Naive B cell (primary cell): Measurements from ENCODE around the gene SYNGR3. TPM values are rescaled to one million over a fixed set of nuclear protein-coding genes. Genes with fewer than 3 reads are reported as not detected.
A peak's percentile ranks its signal among the peaks of the same experiment; 100 is the strongest.

Experiments used
- ATAC-seq, 2 donors: fragments of 150-1000 bp; cut with Tn5 transposase; 2 replicates each; pipeline ENCODE4 v1.10.0; 2021; ENCODE audit warnings: low read depth in 2 of 2, mild to moderate bottlenecking in 2 of 2, moderate library complexity in 2 of 2
- DNase-seq: peaks from one replicate; pipeline ENCODE4 v3.0.0; 2022
- H3K27ac Mint-ChIP-seq, 6 donors: one replicate each; pipeline ENCODE4 v1.8.0; 2020 to 2022; ENCODE audit warnings: mild to moderate bottlenecking in 6 of 6, mixed read lengths in 6 of 6, moderate library complexity in 5 of 6, inconsistent platforms in 2 of 6
- H3K27me3 Mint-ChIP-seq, 3 donors: one replicate each; pipeline ENCODE4 v1.8.0; 2021 to 2022; ENCODE audit warnings: mixed read lengths in 3 of 3, mild to moderate bottlenecking in 1 of 3
- H3K36me3 Mint-ChIP-seq, 2 donors: one replicate each; pipeline ENCODE4 v1.8.0; 2020 to 2022; ENCODE audit warnings: mixed read lengths in 2 of 2, inconsistent platforms in 1 of 2, mild to moderate bottlenecking in 1 of 2
- H3K4me1 Mint-ChIP-seq, 3 donors: one replicate each; pipeline ENCODE4 v1.8.0; 2020 to 2022; ENCODE audit warnings: mixed read lengths in 3 of 3, inconsistent platforms in 1 of 3, mild to moderate bottlenecking in 1 of 3, moderate library complexity in 1 of 3
- H3K4me3 Mint-ChIP-seq, 8 donors: one replicate each; pipeline ENCODE4 v1.8.0; 2020 to 2022; ENCODE audit warnings: mild to moderate bottlenecking in 8 of 8, mixed read lengths in 8 of 8, moderate library complexity in 8 of 8, inconsistent platforms in 2 of 8
- H3K9me3 Mint-ChIP-seq, 7 donors: one replicate each; pipeline ENCODE4 v1.8.0; 2020 to 2022; ENCODE audit warnings: mixed read lengths in 7 of 7, mild to moderate bottlenecking in 5 of 7, inconsistent platforms in 2 of 7, moderate library complexity in 1 of 7
- polyA plus RNA-seq, 6 donors: library from polyadenylated mRNA; unstranded; fragments of 300-500 nt; fragmentation: Illumina TruSeq; gene quantifications; one replicate each; pipeline ENCODE4 v1.2.3, GENCODE V29; 2021; ENCODE audit warnings: low read depth in 6 of 6

SYNGR3 gene
- 1 to 10 TPM in 5 of 6 donors, not detected in 1; 1.5 to 4.1 (median 2.8) TPM for polyA plus RNA-seq

DNA sequence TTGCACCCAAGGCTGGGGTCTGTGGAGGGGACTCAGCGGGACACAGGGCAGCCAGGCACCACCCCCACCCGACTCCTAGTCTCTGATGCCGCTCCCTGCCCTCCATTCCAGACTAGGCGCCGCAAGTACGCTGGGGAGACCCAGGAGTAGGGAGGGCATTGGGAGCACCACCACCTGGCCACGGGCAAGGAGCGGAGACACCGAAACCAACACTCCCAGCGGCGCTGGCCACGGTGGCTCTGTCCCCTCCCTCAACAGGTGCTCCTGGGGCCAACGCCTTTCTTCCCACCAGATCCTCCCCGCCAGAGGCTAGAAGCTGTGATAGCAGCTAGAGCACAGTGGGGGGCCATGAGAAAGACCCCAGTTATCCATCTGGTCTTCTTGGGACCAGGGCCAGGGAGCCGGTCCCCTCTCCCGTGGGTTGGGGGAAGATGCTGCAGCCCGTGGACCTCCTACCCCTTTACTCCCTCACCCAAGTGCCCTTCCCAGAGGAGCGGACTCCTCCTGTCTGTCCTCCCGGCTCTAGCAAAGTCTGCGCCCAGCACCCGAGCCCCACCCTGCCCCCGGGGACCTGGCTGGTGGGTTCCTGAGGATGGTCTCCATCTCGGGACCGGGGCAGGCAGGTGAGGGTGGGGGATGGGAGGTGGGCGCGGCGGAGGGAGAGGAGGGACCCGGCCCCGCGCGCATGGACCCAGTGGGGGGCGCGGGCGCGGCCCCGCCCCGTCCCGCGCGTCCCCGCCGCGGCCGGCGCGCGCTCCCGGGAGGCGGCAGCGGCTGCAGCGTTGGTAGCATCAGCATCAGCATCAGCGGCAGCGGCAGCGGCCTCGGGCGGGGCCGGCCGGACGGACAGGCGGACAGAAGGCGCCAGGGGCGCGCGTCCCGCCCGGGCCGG lies at the start of gene SYNGR3:
Gene SYNGR3 (plus strand): TSS at position 762 of the 892 bp plus-strand sequence. CDS start 133 bp downstream, outside the sequence.
- Mint-ChIP-seq H3K4me3 (peak within 1 kb of the TSS; percentile 81 to 92 (median 85)), H3K9me3 (no peaks in the 10 kb centered on the region), H3K36me3 (no peaks in the 10 kb centered on the region), H3K27me3 (no peaks in the 10 kb centered on the region), H3K4me1 (peaks cover 33 to 42% (median 40%) of the 10 kb centered on the region in 3 donors), H3K27ac (peak within 1 kb of the TSS; percentile 24 to 98 (median 96))
- DNase-seq (no peak), ATAC-seq (no peak)

GRCh38 chr16:1940273-1941161 lies 49.3 kb upstream of the SYNGR3 start:
- no peak for DNase-seq
- H3K4me1 Mint-ChIP-seq = peaks cover 10 to 18% (median 15%) of the 10 kb centered on the region in 3 donors
- no peaks in the 10 kb centered on the region for H3K27me3 Mint-ChIP-seq
- no peaks in the 10 kb centered on the region for H3K9me3 Mint-ChIP-seq
- H3K36me3 Mint-ChIP-seq = no peaks in the 10 kb centered on the region
- ATAC-seq = no peak
- H3K4me3 Mint-ChIP-seq = peak overlapping the region in 3 of 8 donors; percentile 40 to 88 (median 59)
- no peak overlapping the region for H3K27ac Mint-ChIP-seq

- H3K9me3 Mint-ChIP-seq = no peaks in the 10 kb centered on the region
- no peaks in the 10 kb centered on the region for H3K27me3 Mint-ChIP-seq
- no peaks in the 10 kb centered on the region for H3K36me3 Mint-ChIP-seq
- DNase-seq (no peak), ATAC-seq (no peak)
- peaks cover 10 to 18% (median 15%) of the 10 kb centered on the region in 3 donors for H3K4me1 Mint-ChIP-seq
- H3K4me3 Mint-ChIP-seq = peak overlapping the region; percentile 83 to 92 (median 90)
- peak overlapping the region in 2 of 6 donors; percentile 30 to 34 for H3K27ac Mint-ChIP-seq
Measured at GRCh38 chr16:1941162-1942046, 48.4 kb upstream of the SYNGR3 start.

DNA sequence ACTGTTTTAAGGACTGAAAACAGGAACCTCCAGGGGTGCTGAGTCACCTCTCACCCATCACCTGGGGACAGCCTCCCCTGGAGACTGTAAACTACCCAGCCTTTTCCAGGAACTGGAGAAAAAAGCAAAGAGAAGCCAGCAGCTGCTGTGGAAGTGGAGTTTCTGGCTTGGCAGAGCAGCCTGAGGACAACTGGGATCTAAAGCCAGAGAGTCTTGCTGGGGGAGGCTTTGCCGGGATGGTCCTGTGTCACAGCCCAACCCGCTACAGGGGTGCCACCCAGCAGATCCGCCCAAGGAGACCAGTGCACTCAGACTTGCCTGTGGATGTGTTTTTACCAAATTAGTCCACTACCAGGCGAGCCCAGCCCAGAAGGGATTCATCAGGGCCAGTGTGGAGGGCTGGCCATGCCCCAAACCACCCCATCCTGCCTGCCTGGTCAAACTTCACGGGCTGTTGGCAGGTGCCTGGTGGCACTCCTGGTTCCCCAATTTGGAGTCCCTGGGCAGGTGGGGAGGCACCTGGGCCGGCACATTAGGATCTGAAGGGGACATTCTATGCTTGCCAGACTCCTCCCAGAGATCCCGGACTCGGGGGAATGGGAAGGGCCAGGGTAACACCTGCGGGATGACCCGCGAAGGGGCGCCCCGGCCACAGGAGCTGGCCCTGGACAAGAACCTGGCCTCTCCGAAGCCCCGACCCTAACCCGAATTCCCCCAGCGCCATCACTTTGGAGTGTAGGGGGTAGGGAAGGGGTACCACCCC lies 47.5 kb upstream of the SYNGR3 start:
- H3K27ac Mint-ChIP-seq = peak overlapping the region in 3 of 6 donors; percentile 42 to 77 (median 49)
- no peaks in the 10 kb centered on the region for H3K9me3 Mint-ChIP-seq
- DNase-seq (no peak), ATAC-seq (no peak)
- peaks cover 10 to 18% (median 15%) of the 10 kb centered on the region in 3 donors for H3K4me1 Mint-ChIP-seq
- H3K36me3 Mint-ChIP-seq = no peaks in the 10 kb centered on the region
- H3K27me3 Mint-ChIP-seq = no peaks in the 10 kb centered on the region
- peak overlapping the region; percentile 83 to 92 (median 90) for H3K4me3 Mint-ChIP-seq

GRCh38 chr16:1942810-1943726 lies 46.7 kb upstream of the SYNGR3 start, which contains the start of gene MSRB1:
TSS of gene MSRB1 (minus strand) at chr16:1943199. CDS start at chr16:1943156, 43 bp downstream.
- Mint-ChIP-seq H3K27ac (peak within 1 kb of the TSS; percentile 49 to 87 (median 72)), H3K4me3 (peak within 1 kb of the TSS; percentile 83 to 92 (median 90)), H3K36me3 (no peaks in the 10 kb centered on the region), H3K9me3 (no peaks in the 10 kb centered on the region), H3K4me1 (peaks cover 10 to 18% (median 15%) of the 10 kb centered on the region in 3 donors), H3K27me3 (no peaks in the 10 kb centered on the region)
- DNase-seq = peak; percentile 99
- peak; percentile 97 to 98 for ATAC-seq

- no peak for DNase-seq
- H3K27ac Mint-ChIP-seq = peak overlapping the region in 3 of 6 donors; percentile 75 to 92 (median 78)
- no peaks in the 10 kb centered on the region for H3K36me3 Mint-ChIP-seq
- no peak for ATAC-seq
- H3K4me1 Mint-ChIP-seq = peaks cover 10 to 18% (median 15%) of the 10 kb centered on the region in 3 donors
- no peaks in the 10 kb centered on the region for H3K9me3 Mint-ChIP-seq
- H3K27me3 Mint-ChIP-seq = no peaks in the 10 kb centered on the region
- peak overlapping the region in 7 of 8 donors; percentile 25 to 91 (median 82) for H3K4me3 Mint-ChIP-seq
Measured at GRCh38 chr16:1944612-1945199, 45.1 kb upstream of the SYNGR3 start.

DNA sequence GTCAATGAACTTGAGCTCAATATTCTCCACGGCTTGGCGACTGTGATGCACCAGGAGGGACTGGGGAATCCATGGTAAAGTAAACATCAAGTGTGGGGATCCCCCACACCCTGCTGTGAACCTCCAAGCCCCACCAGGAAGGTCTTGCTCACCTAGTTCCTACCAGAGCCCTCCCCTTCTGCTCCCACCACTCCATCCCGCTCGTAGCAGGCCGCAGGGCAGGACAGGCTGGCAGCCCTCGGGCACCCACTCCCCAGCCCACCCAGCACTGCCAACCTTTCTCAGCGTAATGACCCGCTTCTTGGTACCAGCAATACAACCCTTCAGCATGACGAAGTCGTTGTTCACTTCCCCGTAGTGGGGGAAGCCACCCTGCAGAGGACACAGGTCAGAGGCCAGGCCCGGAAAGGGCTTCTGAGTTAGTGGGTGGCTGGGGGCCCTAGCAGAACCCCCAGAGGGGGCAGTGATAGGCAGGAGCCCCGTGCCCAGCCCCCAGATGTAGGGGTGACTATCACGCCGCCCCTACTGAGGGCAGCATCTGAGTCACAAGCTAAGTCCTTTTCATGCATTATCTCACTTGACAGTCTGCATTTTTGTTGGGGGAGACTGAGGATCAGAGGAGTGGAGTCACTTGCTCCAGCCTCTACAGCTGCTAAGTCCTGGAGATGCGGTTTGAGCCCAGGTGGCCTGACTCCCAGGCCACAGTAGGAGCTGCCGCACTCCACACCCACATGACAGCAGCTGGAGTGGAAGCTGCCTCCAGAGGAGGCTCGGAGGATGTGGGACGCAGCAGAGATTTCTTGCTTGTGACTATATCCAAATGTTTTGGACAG lies 44.0 kb upstream of the SYNGR3 start:
- Mint-ChIP-seq H3K36me3 (no peaks in the 10 kb centered on the region), H3K4me1 (peaks cover 10 to 18% (median 15%) of the 10 kb centered on the region in 3 donors), H3K9me3 (no peaks in the 10 kb centered on the region), H3K4me3 (no peak overlapping the region), H3K27me3 (peaks cover 0 to 5% (median 0%) of the 10 kb centered on the region in 3 donors), H3K27ac (peak overlapping the region in 1 of 6 donors; percentile 35)
- DNase-seq (no peak), ATAC-seq (no peak)

DNA sequence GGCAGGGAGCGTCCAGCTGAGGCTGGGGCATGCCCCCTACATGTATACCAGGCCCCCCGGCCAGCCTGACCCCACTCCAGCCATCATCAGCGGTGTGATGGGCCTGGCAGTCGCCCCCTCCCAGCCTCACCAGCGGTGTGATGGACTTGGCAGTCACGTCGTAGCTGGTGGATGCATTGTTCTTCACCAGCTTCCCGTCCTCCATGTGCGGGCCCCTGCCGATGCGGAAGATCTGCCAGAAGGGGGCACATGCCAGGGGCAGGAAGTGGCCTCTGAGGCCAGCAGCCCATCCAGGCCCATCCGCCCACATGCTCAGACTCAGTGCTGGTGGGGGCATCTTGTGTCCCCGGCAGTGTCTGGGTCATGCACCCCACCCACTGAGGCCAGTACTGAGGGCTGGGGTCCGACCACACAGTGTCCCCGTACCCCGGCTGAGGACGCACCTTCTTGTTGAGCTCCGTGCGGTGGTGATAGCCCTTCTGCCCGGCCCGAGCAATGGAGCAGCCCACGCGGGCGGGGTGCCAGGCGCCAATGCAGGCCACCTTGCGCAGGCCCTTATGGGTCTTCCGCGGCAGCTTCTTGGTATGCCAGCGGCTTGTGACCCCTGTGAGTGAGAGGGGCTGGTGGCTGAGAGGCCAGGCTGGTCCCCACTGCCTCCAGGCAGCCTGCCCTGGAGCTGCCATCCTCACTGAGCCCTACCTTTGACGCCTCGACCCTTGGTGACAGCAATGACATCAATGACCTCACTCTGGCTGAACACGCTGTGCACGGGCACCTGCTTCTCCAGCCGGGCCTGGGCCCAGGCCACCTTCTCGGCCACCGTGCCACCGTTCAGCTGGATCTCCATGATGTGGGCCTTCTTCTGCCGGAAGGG lies 43.0 kb upstream of the SYNGR3 start:
- ATAC-seq (no peak), DNase-seq (no peak)
- H3K36me3 Mint-ChIP-seq = no peaks in the 10 kb centered on the region
- H3K4me3 Mint-ChIP-seq = no peak overlapping the region
- no peaks in the 10 kb centered on the region for H3K9me3 Mint-ChIP-seq
- peaks cover 10 to 15% (median 10%) of the 10 kb centered on the region in 3 donors for H3K4me1 Mint-ChIP-seq
- peaks cover 0 to 12% (median 0%) of the 10 kb centered on the region in 3 donors for H3K27me3 Mint-ChIP-seq
- peak overlapping the region in 1 of 6 donors; percentile 47 for H3K27ac Mint-ChIP-seq

DNA sequence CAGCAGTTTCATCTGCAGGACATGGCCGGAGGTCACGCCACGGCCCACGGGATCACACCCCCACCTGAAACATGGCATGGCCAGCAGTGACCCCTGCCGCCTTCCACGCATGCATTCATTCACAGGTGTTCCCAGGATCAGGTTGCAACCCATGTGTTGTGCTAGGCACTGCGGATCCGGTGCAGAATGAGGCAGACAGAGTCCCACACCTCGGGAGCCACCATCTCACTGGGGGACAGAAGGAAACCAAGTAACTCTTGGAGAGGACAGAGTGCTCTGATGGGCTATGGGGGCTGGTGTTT lies 42.5 kb upstream of the SYNGR3 start:
- H3K27me3 Mint-ChIP-seq = peaks cover 0 to 12% (median 0%) of the 10 kb centered on the region in 3 donors
- ATAC-seq = no peak
- no peaks in the 10 kb centered on the region for H3K36me3 Mint-ChIP-seq
- no peak overlapping the region for H3K4me3 Mint-ChIP-seq
- H3K9me3 Mint-ChIP-seq = no peaks in the 10 kb centered on the region
- DNase-seq = no peak
- no peak overlapping the region for H3K27ac Mint-ChIP-seq
- peaks cover 5 to 9% (median 7%) of the 10 kb centered on the region in 3 donors for H3K4me1 Mint-ChIP-seq
